Activated CD8-positive, alpha-beta T cell treated with anti-CD3 and anti-CD28 coated beads for 36 hours (primary cell): ENCODE results near the gene BFSP2. TPM values are rescaled to one million over a fixed set of nuclear protein-coding genes. Genes with fewer than 3 reads are reported as not detected.

Experiments
- ATAC-seq: fragments of 200-7000 bp; cut with Tn5 transposase; one replicate; pipeline ENCODE4 v1.10.0; 2021; ENCODE audit warnings: mild to moderate bottlenecking, moderate library complexity
- CTCF ChIA-PET: fragments of 350-600 bp; sonication (Branson Sonifier 250); formaldehyde crosslinking; loops from one replicate; lab custom pipeline; 2021; ENCODE audit warnings: antibody characterized with exemption; lab: Charles Lee
- POLR2A ChIA-PET: fragments of 350-600 bp; sonication (Branson Sonifier 250); formaldehyde crosslinking; loops from one replicate; lab custom pipeline; 2021; ENCODE audit warnings: antibody characterized with exemption; lab: Charles Lee
- DNase-seq: peaks from one replicate; pipeline ENCODE4 v3.0.0-alpha.2; 2020
- H3K27ac Mint-ChIP-seq: one replicate; pipeline ENCODE4 v1.8.0; 2021; ENCODE audit warnings: mild to moderate bottlenecking, mixed read lengths
- H3K27me3 Mint-ChIP-seq: one replicate; pipeline ENCODE4 v1.8.0; 2021; ENCODE audit warnings: mixed read lengths
- H3K36me3 Mint-ChIP-seq: one replicate; pipeline ENCODE4 v1.8.0; 2021; ENCODE audit warnings: low read depth, mixed read lengths
- H3K4me1 Mint-ChIP-seq: one replicate; pipeline ENCODE4 v1.8.0; 2021; ENCODE audit warnings: low read depth, mixed read lengths
- H3K4me3 Mint-ChIP-seq: one replicate; pipeline ENCODE4 v1.8.0; 2021; ENCODE audit warnings: mild to moderate bottlenecking, moderate library complexity, mixed read lengths
- H3K9me3 Mint-ChIP-seq: one replicate; pipeline ENCODE4 v1.8.0; 2021; ENCODE audit warnings: mixed read lengths
- intact Hi-C: fragments of 100-400 bp; cut with micrococcal nuclease; formaldehyde crosslinking; loops from one replicate; pipeline ENCODE4 v1.10.0; 2022
- total RNA-seq, 2 experiments: library from RNA; stranded (reverse); gene quantifications; one replicate each; pipeline ENCODE4 v1.2.3, GENCODE V29; 2021
- TF ChIP-seq, protein P1 (sequence below): fragments of 200-600 bp; IDR thresholded peaks from one replicate; pipeline ENCODE4 v1.8.0; 2022; ENCODE audit warnings: antibody characterized with exemption, mild to moderate bottlenecking

BFSP2 gene
- total RNA-seq, 2 experiments from 2014 or later: 0.51 to 1.1 TPM

DNA sequence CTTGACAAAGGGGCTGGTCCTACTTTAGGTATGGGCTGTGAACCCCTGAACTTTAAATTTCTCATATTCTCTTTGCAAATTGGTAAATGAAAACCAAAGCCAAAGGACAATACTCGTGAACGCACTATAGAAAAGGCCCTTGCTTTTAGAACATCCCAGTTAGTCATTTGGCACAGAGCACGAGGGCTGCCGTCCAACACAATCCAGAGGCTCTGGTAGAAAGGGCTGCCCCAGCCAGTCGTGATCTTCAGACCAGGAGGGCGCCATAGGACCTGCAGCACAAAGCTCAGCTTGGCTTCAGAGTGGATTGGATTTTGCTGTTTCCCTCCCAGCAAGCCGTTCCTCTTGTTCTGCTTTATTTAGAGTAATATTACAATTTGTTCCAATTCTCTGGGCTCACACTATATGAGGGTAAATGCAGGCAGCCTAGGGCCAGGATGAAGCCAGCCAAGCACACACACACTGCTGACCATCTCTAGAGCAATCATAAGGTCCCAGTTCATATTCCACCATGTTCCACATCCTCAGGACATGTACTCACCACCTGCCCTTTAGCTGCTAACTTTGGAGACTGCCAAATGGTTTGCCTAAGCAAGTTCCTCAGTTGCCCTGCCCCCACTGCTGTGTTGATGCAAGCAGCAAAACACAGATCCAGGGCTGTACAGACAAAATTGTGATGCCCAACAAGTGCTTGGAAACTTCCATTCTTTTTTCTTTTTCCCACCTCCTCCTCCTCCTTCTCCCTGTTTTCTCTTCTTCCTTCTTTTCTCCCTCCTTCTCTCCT lies 6.0 kb upstream of the BFSP2 start:
- no peak overlapping the region for H3K4me3 Mint-ChIP-seq
- ATAC-seq (no peak), DNase-seq (no peak)
- no peaks in the 10 kb centered on the region for H3K36me3 Mint-ChIP-seq
- H3K27me3 Mint-ChIP-seq: no peaks in the 10 kb centered on the region
- H3K4me1 Mint-ChIP-seq: peaks cover 6% of the 10 kb centered on the region
- TF ChIP-seq, protein P1, sequence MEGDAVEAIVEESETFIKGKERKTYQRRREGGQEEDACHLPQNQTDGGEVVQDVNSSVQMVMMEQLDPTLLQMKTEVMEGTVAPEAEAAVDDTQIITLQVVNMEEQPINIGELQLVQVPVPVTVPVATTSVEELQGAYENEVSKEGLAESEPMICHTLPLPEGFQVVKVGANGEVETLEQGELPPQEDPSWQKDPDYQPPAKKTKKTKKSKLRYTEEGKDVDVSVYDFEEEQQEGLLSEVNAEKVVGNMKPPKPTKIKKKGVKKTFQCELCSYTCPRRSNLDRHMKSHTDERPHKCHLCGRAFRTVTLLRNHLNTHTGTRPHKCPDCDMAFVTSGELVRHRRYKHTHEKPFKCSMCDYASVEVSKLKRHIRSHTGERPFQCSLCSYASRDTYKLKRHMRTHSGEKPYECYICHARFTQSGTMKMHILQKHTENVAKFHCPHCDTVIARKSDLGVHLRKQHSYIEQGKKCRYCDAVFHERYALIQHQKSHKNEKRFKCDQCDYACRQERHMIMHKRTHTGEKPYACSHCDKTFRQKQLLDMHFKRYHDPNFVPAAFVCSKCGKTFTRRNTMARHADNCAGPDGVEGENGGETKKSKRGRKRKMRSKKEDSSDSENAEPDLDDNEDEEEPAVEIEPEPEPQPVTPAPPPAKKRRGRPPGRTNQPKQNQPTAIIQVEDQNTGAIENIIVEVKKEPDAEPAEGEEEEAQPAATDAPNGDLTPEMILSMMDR: no peak
- intact Hi-C loops: no loop called here
- ChIA-PET POLR2A (no interaction called here), CTCF (interaction anchor here (0.9 kb wide), 1 partner anchor 32 kb away, joined by 3 read pairs; no protein-coding TSS in a partner anchor)
- peaks cover 2% of the 10 kb centered on the region for H3K9me3 Mint-ChIP-seq
- no peak overlapping the region for H3K27ac Mint-ChIP-seq

DNA sequence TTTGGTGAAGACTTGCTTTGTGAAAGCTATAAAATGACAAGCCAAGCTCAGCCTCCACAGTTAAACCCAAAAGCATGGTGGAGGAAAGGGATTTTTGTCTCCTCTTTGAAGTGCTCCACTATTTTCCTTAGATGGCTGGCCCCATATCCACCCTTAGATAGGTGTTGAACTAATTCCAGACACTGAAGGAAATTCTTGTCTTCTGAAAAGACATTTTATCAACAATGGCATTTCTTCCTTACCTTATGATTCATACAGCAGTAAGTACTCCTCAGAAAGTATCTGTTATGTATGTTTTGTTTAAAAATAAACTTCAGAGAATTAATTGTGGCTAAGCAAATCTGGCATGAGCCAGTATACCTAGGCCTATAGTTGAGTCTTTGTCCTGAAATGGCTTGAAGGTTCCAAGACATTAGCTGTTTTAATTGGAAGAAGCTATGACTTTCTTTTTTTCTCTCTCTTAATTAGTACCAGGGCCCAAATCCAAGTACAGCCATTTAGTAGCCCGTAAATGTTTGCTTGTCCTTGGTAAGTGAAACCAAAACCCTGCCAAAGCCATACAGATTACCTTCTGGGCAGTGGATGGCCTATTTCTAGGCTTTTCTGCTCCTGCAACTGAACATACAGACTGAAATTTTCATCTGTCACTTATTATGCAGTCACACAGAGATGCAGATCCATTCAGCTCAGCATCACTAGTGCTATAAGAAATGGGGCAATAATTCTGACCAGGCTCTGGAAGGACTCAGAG lies 5.1 kb upstream of the BFSP2 start:
- Mint-ChIP-seq H3K27me3 (no peaks in the 10 kb centered on the region), H3K36me3 (no peaks in the 10 kb centered on the region), H3K9me3 (peaks cover 2% of the 10 kb centered on the region), H3K4me3 (no peak overlapping the region), H3K4me1 (peaks cover 6% of the 10 kb centered on the region), H3K27ac (no peak overlapping the region)
- ATAC-seq (no peak), DNase-seq (no peak)
- POLR2A ChIA-PET: no interaction called here
- CTCF ChIA-PET: interaction anchor here (0.9 to 1.3 kb wide), 3 partner anchors 29 to 354 kb away, joined by 3 read pairs; no protein-coding TSS in a partner anchor
- intact Hi-C loops: no loop called here
- TF ChIP-seq, protein P1: no peak

DNA sequence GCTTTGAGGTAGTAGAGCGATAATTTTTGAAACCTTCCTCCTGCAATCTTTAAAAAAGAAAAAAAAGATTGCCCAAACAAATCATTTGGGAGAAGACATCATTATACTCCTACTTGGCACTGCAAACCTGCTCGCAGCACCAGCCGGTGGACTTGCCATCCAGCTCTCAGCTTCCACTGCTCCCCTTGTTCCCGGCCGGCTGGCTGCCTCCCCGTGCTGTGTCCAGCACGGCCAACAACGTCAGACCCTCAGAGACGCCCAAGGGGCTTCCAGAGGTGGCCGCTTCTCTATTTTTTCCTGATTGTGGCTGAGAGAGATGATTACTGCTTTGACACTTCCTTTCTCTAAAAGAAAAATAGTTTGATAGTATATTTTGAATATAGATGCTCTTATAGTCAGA lies 3.0 kb upstream of the BFSP2 start:
- ChIA-PET POLR2A (interaction anchor here (0.6 kb wide), 1 partner anchor 406 kb away, joined by 3 read pairs; no protein-coding TSS in a partner anchor), CTCF (no interaction called here)
- TF ChIP-seq, protein P1: no peak
- Mint-ChIP-seq H3K27me3 (no peaks in the 10 kb centered on the region), H3K4me3 (no peak overlapping the region), H3K4me1 (peaks cover 5% of the 10 kb centered on the region), H3K27ac (no peak overlapping the region), H3K36me3 (no peaks in the 10 kb centered on the region), H3K9me3 (peaks cover 2% of the 10 kb centered on the region)
- intact Hi-C loops: no loop called here
- no peak for DNase-seq
- no peak for ATAC-seq

DNA sequence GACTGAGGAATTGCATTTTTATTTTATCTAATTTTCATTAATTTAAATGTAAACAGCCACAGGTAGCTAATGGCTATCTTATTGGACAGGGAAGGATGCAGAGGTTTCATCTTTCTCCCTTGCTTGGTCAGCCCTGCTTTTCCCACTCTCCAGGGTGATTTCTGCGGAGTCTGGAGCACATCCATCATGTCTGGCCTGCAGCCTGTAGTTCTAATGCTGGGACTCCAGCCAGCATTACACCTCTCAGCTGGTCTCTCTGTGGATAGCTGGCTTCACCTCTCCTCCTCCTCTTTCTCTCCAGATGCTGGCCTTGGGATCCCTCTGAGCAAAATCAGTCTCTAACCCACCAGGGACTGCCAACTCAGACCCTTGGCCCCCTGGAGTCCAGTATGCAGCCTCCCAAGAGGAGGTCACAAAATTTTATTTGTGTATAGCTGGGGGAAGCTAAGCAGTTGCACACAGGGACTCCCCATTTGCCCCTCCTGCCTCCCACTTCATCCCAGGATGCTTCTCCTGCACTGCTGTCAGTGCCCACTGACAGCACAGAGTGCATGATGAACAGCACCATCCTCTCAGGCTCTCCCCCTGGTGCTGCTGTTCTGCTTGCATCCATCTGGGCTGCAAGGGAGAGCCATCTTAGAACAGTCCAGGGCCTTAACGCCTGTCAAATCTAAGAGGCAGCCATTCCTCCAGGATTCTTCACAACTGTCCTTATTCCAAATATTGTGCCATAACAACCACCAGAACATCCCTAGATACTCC lies 1.7 kb downstream of the BFSP2 start:
- H3K27ac Mint-ChIP-seq: no peak overlapping the region
- TF ChIP-seq, protein P1: no peak
- no peak for ATAC-seq
- H3K4me3 Mint-ChIP-seq: no peak overlapping the region
- no peak for DNase-seq
- CTCF ChIA-PET: interaction anchor here (1.4 to 2.7 kb wide), 4 partner anchors 17 to 675 kb away, joined by 4 to 12 read pairs (median 6); no protein-coding TSS in a partner anchor
- intact Hi-C loops: no loop called here
- no peaks in the 10 kb centered on the region for H3K4me1 Mint-ChIP-seq
- no peaks in the 10 kb centered on the region for H3K9me3 Mint-ChIP-seq
- H3K36me3 Mint-ChIP-seq: no peaks in the 10 kb centered on the region
- no peaks in the 10 kb centered on the region for H3K27me3 Mint-ChIP-seq
- POLR2A ChIA-PET: no interaction called here
